Progenitor cell of endocrine pancreas (in vitro differentiated cells): ENCODE data around the gene MEIG1. TPM values are rescaled to one million over a fixed set of nuclear protein-coding genes. Genes with fewer than 3 reads are reported as not detected.
"Not testable (repeated sequence)": the region's sequence is repeated elsewhere in the genome, so short reads cannot be mapped to it uniquely, and the experiment has no call there.

Experiments used
- DNase-seq: peaks from one replicate; pipeline ENCODE4 v3.0.0; 2021; ENCODE audit warnings: low spot score; ENCODE audit not compliant: unreplicated experiment
- H3K27ac Mint-ChIP-seq: 2 replicates; pipeline ENCODE4 v1.8.0; 2021; ENCODE audit warnings: mild to moderate bottlenecking, moderate library complexity, mixed read lengths
- H3K27me3 Mint-ChIP-seq: 2 replicates; pipeline ENCODE4 v1.8.0; 2021; ENCODE audit warnings: mixed read lengths
- H3K36me3 Mint-ChIP-seq: 2 replicates; pipeline ENCODE4 v1.8.0; 2022; ENCODE audit warnings: mixed read lengths; ENCODE audit not compliant: insufficient read depth
- H3K4me1 Mint-ChIP-seq: 2 replicates; pipeline ENCODE4 v1.8.0; 2021; ENCODE audit warnings: low read depth, mixed read lengths
- H3K4me3 Mint-ChIP-seq: 2 replicates; pipeline ENCODE4 v1.8.0; 2021; ENCODE audit warnings: low read depth, mild to moderate bottlenecking, moderate library complexity, mixed read lengths
- H3K9me3 Mint-ChIP-seq: 2 replicates; pipeline ENCODE4 v1.8.0; 2021; ENCODE audit warnings: low read depth, mixed read lengths
- total RNA-seq: library from RNA; stranded (reverse); gene quantifications from 2 replicates; pipeline ENCODE4 v1.2.1, GENCODE V29; 2021
- TF ChIP-seq, protein P1 (sequence below): fragments of 200-600 bp; sonication (generic); IDR thresholded peaks from one replicate; pipeline ENCODE4 v1.5.0; 2021; ENCODE audit warnings: antibody characterized with exemption, mild to moderate bottlenecking; ENCODE audit not compliant: unreplicated experiment

MEIG1 gene
- total RNA-seq, 1 donor from 2014 or later = 1.6 TPM

DNA sequence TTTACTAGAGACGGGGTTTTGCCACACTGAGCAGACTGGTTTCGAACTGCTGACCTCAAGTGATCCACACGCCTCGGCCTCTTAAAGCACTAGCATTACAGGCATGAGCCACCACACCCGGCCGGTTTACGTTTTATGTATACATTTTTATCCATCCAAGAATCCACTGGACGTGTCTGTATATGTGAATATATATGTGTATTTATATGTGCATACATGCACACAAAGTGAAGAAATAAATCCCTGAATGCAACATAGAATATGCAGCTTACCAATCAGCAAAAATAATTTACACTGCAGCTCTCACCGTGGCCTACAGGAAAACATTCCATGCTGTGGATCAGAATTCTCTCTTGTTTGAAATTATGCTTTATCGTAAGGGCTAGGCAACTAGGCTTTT is 28.6 kb upstream of the MEIG1 start:
- no peaks in the 10 kb centered on the region for H3K4me1 Mint-ChIP-seq
- DNase-seq = no peak
- peaks cover 36% of the 10 kb centered on the region for H3K36me3 Mint-ChIP-seq
- no peak overlapping the region for H3K27ac Mint-ChIP-seq
- no peaks in the 10 kb centered on the region for H3K9me3 Mint-ChIP-seq
- TF ChIP-seq, protein P1, sequence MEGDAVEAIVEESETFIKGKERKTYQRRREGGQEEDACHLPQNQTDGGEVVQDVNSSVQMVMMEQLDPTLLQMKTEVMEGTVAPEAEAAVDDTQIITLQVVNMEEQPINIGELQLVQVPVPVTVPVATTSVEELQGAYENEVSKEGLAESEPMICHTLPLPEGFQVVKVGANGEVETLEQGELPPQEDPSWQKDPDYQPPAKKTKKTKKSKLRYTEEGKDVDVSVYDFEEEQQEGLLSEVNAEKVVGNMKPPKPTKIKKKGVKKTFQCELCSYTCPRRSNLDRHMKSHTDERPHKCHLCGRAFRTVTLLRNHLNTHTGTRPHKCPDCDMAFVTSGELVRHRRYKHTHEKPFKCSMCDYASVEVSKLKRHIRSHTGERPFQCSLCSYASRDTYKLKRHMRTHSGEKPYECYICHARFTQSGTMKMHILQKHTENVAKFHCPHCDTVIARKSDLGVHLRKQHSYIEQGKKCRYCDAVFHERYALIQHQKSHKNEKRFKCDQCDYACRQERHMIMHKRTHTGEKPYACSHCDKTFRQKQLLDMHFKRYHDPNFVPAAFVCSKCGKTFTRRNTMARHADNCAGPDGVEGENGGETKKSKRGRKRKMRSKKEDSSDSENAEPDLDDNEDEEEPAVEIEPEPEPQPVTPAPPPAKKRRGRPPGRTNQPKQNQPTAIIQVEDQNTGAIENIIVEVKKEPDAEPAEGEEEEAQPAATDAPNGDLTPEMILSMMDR = no peak
- no peak overlapping the region for H3K4me3 Mint-ChIP-seq
- H3K27me3 Mint-ChIP-seq = no peaks in the 10 kb centered on the region

DNA sequence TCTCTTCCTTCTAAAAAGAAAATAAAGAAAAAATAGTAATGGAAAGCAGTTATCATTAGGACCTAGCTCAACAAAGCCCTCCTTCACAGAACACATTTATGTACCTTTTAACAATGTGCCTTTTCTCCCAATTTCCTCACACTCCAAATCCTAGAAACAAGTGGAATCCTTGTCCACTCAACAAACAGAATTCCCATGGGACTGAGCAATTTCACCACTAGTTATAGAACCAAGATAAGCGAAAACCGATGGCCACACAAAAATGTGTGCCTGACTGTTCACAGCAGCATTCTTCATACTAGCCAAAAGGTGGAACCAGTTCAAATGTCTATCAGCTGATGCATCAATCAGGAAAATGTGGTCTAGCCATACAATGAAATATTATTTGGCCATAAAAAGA is 22.6 kb upstream of the MEIG1 start:
- DNase-seq = no peak
- Mint-ChIP-seq H3K27ac (no peak overlapping the region), H3K4me1 (no peaks in the 10 kb centered on the region), H3K4me3 (no peak overlapping the region), H3K27me3 (no peaks in the 10 kb centered on the region), H3K9me3 (no peaks in the 10 kb centered on the region), H3K36me3 (peaks cover 26% of the 10 kb centered on the region)
- TF ChIP-seq, protein P1 = no peak

DNA sequence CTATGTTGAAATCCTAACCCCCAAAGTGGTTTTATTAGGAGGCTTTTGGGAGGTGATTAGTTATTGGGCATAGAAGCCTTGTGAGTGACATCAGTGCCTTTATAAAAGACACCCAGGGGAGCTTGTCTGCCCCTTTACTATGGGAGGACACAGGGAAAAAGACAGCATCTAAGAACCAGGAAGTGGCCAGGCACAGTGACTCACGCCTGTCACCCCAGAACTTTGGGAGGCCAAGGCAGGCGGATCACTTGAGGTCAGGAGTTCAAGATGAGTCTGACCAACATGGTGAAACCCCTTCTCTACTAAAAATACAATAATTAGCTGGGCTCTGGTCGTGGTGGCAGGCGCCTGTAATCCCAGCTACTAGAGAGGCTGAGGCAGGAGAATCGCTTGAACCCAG is 20.2 kb upstream of the MEIG1 start:
- DNase-seq, H3K4me3 Mint-ChIP-seq, H3K27ac Mint-ChIP-seq, H3K27me3 Mint-ChIP-seq, H3K4me1 Mint-ChIP-seq, H3K9me3 Mint-ChIP-seq: not testable (repeated sequence)
- peaks cover 14% of the 10 kb centered on the region for H3K36me3 Mint-ChIP-seq

DNA sequence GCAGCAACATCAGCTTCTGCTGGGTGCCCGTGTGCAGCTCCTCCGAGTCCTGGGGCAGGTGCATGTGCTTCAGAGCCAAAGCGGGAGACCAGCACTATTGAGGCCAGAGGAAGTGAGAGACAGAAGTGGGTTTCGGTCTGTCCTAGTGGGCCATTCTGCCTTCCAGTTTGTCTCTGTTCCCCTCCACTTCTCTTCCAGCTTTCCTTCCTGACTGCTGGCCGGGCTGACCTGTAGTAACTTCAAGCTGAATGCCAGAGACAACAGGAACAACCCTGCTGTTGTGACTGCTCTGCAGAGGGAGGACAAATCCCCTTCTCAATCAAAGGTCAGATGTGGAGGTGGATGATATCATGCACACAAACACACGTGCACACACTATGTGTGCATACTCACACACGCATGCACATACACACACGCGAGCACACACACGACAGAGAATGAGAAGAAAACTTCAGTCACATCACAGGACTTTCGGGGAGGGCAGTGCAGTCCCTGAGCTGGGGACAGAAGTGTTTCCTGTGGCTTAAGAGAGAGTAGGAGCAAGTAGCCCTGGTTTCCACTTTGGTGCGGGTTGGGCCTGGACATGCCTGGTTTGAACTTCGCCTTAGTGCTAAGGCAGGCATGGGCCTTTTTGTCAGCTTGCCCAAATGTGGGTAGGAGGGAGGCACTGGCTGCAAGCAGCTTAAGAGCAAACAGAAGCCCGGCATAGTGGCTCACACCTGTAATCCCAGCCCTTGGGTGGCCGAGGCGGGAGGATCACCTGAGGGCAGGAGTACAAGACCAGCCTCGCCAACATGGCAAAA is 16.8 kb upstream of the MEIG1 start:
- not testable (repeated sequence) for DNase-seq, H3K9me3 Mint-ChIP-seq, H3K27me3 Mint-ChIP-seq, H3K27ac Mint-ChIP-seq, H3K4me1 Mint-ChIP-seq, H3K4me3 Mint-ChIP-seq
- H3K36me3 Mint-ChIP-seq = peaks cover 13% of the 10 kb centered on the region

DNA sequence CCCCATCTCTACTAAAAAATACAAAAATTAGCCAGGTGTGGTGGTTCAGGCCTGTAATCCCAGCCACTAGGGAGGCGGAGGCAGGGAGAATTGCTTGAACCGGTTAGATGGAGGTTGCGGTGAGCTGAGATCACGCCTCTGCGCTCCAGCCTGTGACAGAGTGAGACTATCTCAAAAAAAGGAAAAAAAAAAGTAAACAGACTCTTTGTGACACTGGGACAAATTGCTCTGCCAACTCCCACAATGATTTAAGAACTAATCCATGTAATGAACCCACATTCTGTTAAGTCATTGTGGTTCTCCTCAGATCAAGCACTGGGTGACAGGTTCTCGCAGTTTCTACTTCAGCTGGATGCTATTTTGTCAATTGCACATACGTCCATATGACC is 16.2 kb upstream of the MEIG1 start:
- H3K27ac Mint-ChIP-seq, DNase-seq, H3K27me3 Mint-ChIP-seq, H3K9me3 Mint-ChIP-seq, H3K4me3 Mint-ChIP-seq, H3K4me1 Mint-ChIP-seq: not testable (repeated sequence)
- H3K36me3 Mint-ChIP-seq = peaks cover 13% of the 10 kb centered on the region

DNA sequence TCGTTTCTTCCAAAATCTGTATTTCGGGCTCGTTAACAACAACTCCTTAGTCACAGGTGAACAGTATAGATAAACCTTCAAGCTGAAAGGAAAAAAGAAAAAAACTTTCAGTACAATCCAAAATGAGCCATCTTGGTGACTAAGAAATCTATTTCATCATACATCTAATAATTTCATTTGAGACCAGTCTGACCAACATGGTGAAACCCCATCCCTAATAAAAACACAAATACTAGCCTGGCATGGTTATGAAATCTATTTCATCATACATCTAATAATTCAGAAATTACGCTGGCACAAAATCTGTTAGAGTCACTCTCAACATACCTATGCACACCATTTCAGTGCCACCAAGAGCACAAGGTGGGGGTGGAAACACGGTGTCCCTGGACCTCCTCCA is 14.1 kb upstream of the MEIG1 start:
- Mint-ChIP-seq H3K4me3 (no peak overlapping the region), H3K36me3 (peaks cover 11% of the 10 kb centered on the region)

More for the DNA sequence above, 14.1 kb upstream of the MEIG1 start:
- DNase-seq = no peak
- Mint-ChIP-seq H3K27ac (no peak overlapping the region), H3K4me1 (no peaks in the 10 kb centered on the region), H3K9me3 (no peaks in the 10 kb centered on the region), H3K27me3 (no peaks in the 10 kb centered on the region)
- TF ChIP-seq, protein P1 = no peak
